Stimulated activated CD4-positive, alpha-beta T cell treated with anti-CD3 and anti-CD28 coated beads, Interleukin-12 subunit alpha, Interleukin-12 subunit beta, amount 100 ng/mL, for 24 hours (primary cell): Measurements from ENCODE around the gene VGLL4.
"Not testable (repeated sequence)": the region's sequence is repeated elsewhere in the genome, so short reads cannot be mapped to it uniquely, and the experiment has no call there.

Experiments used
- DNase-seq, 2 experiments: peaks; one replicate each; pipeline ENCODE4 v3.0.0-alpha.2; 2020; ENCODE audit warnings: low read depth in 2 of 2

VGLL4 gene

GRCh38 chr3:11606865-11607440 lies 36.8 kb downstream of the VGLL4 start:
- no peak for DNase-seq

GRCh38 chr3:11606090-11606784 lies 37.5 kb downstream of the VGLL4 start:
- DNase-seq: no peak

- no peak for DNase-seq
Observed at GRCh38 chr3:11605398-11605797, 38.3 kb downstream of the VGLL4 start.

- no peak for DNase-seq
Observed at GRCh38 chr3:11604139-11604892, 39.4 kb downstream of the VGLL4 start.

- no peak for DNase-seq
Observed at GRCh38 chr3:11603628-11604027, 40.1 kb downstream of the VGLL4 start.

- DNase-seq: no peak
Observed at GRCh38 chr3:11602886-11603527, 40.7 kb downstream of the VGLL4 start.

GRCh38 chr3:11602239-11602840 lies 41.4 kb downstream of the VGLL4 start:
- DNase-seq: no peak

- no peak for DNase-seq
Observed at GRCh38 chr3:11601446-11602238, 42.1 kb downstream of the VGLL4 start.

- no peak for DNase-seq
Observed at GRCh38 chr3:11600501-11601282, 43.0 kb downstream of the VGLL4 start.

GRCh38 chr3:11596387-11596786 lies 47.3 kb downstream of the VGLL4 start:
- DNase-seq: no peak

- DNase-seq: not testable (repeated sequence)
Observed at GRCh38 chr3:11595024-11595423, 48.7 kb downstream of the VGLL4 start.

- DNase-seq: no peak
Observed at GRCh38 chr3:11593318-11594034, 50.2 kb downstream of the VGLL4 start.

GRCh38 chr3:11592445-11593298 lies 51.0 kb downstream of the VGLL4 start:
- no peak for DNase-seq

- no peak for DNase-seq
Observed at GRCh38 chr3:11591391-11592282, 52.1 kb downstream of the VGLL4 start.

GRCh38 chr3:11591002-11591355 lies 52.7 kb downstream of the VGLL4 start:
- DNase-seq: no peak

GRCh38 chr3:11589706-11590105 lies 54.0 kb downstream of the VGLL4 start:
- DNase-seq: no peak

- no peak for DNase-seq
Observed at GRCh38 chr3:11588755-11589154, 55.0 kb downstream of the VGLL4 start.

GRCh38 chr3:11588338-11588737 lies 55.4 kb downstream of the VGLL4 start:
- no peak for DNase-seq
